Neural cell (in vitro differentiated cells): ENCODE results near the gene USP12. TPM values are rescaled to one million over a fixed set of nuclear protein-coding genes. Genes with fewer than 3 reads are reported as not detected.

Source experiments
- H2AFZ ChIP-seq: fragments of 200-600, 300-800 bp; sonication (generic), shearing (Covaris generic); 2 replicates; pipeline ENCODE4 v1.6.0; 2014; ENCODE audit warnings: low read depth, mild to moderate bottlenecking, antibody characterized with exemption, low read length, moderate library complexity
- H3F3A ChIP-seq: fragments of 200-600 bp; shearing (Covaris generic); 2 replicates; pipeline ENCODE4 v1.6.1; 2016; ENCODE audit warnings: mild to moderate bottlenecking, moderate library complexity, mixed read lengths, antibody characterized with exemption, low read length; ENCODE audit not compliant: insufficient read depth, poor library complexity, severe bottlenecking
- H3K27ac ChIP-seq: fragments of 200-600, 300-800 bp; sonication (generic), shearing (Covaris generic); 2 replicates; pipeline ENCODE4 v1.5.1; 2014; ENCODE audit warnings: mild to moderate bottlenecking, low read length, moderate library complexity
- H3K27me3 ChIP-seq: fragments of 300-800, 200-600 bp; sonication (generic), shearing (Covaris generic); 2 replicates; pipeline ENCODE4 v1.6.0; 2014; ENCODE audit warnings: mild to moderate bottlenecking, low read depth, low read length, moderate library complexity; ENCODE audit not compliant: insufficient read depth
- H3K36me3 ChIP-seq: fragments of 300-800, 200-600 bp; sonication (generic), shearing (Covaris generic); 2 replicates; pipeline ENCODE4 v1.5.1; 2014; ENCODE audit warnings: mild to moderate bottlenecking, antibody characterized with exemption, low read length, moderate library complexity; ENCODE audit not compliant: insufficient read depth
- H3K4me2 ChIP-seq: fragments of 300-800, 200-600 bp; sonication (generic), shearing (Covaris generic); 2 replicates; pipeline ENCODE4 v1.6.0; 2014; ENCODE audit warnings: mild to moderate bottlenecking, low read length
- H3K4me3 ChIP-seq: fragments of 300-800, 200-600 bp; sonication (generic), shearing (Covaris generic); 2 replicates; pipeline ENCODE4 v1.5.1; 2014; ENCODE audit warnings: mild to moderate bottlenecking, low read length, moderate library complexity
- H3K79me2 ChIP-seq: fragments of 200-600 bp; shearing (Covaris generic); replicated peaks from 2 replicates; pipeline ENCODE4 v1.6.0; 2014; ENCODE audit warnings: mild to moderate bottlenecking, low read length, moderate library complexity; ENCODE audit not compliant: insufficient read depth
- H3K9ac ChIP-seq: fragments of 300-800, 200-600 bp; sonication (generic), shearing (Covaris generic); 2 replicates; pipeline ENCODE4 v1.6.1; 2016; ENCODE audit warnings: mild to moderate bottlenecking, low read length, mixed read lengths
- H3K9me2 ChIP-seq: fragments of 200-600 bp; shearing (Covaris generic); 2 replicates; pipeline ENCODE4 v1.6.1; 2016; ENCODE audit warnings: mild to moderate bottlenecking, low read length, mixed read lengths; ENCODE audit not compliant: insufficient read depth
- H3K9me3 ChIP-seq: fragments of 200-600, 300-800 bp; sonication (generic), shearing (Covaris generic); 2 replicates; pipeline ENCODE4 v1.6.1; 2016; ENCODE audit warnings: mild to moderate bottlenecking, mixed run types, low read length, moderate library complexity, mixed read lengths
- H4K20me1 ChIP-seq: fragments of 200-600 bp; shearing (Covaris generic); 2 replicates; pipeline ENCODE4 v1.6.1; 2016; ENCODE audit warnings: mild to moderate bottlenecking, mixed run types; ENCODE audit not compliant: insufficient read depth
- EP300 ChIP-seq: fragments of 450-650 bp; conservative IDR thresholded peaks from 2 replicates; pipeline ENCODE4 v1.6.1; 2014; ENCODE audit warnings: antibody characterized with exemption, mild to moderate bottlenecking, moderate library complexity; ENCODE audit not compliant: poor library complexity, severe bottlenecking
- EZH2 ChIP-seq: fragments of 200-600, 300-800 bp; shearing (Covaris generic), sonication (generic); IDR thresholded peaks from 2 replicates; pipeline ENCODE4 v1.6.1; 2014; ENCODE audit warnings: antibody characterized with exemption, low read length, borderline replicate concordance, mild to moderate bottlenecking; ENCODE audit not compliant: insufficient read depth, poor library complexity, severe bottlenecking
- MXI1 ChIP-seq: fragments of 450-650 bp; conservative IDR thresholded peaks from 2 replicates; pipeline ENCODE4 v1.6.1; 2014; ENCODE audit warnings: antibody characterized with exemption, mild to moderate bottlenecking; ENCODE audit not compliant: poor library complexity, severe bottlenecking
- POLR2AphosphoS5 ChIP-seq: IDR thresholded peaks from 2 replicates; pipeline ENCODE4 v1.6.1; 2012
- RAD21 ChIP-seq: fragments of 450-650 bp; conservative IDR thresholded peaks from 2 replicates; pipeline ENCODE4 v1.6.1; 2014; ENCODE audit warnings: antibody characterized with exemption, mild to moderate bottlenecking, moderate library complexity
- SMC3 ChIP-seq: fragments of 450-650 bp; conservative IDR thresholded peaks from 2 replicates; pipeline ENCODE4 v1.6.1; 2014; ENCODE audit warnings: antibody characterized with exemption, mild to moderate bottlenecking, moderate library complexity; ENCODE audit not compliant: poor library complexity
- TAF1 ChIP-seq: IDR thresholded peaks from 2 replicates; pipeline ENCODE4 v1.6.1; 2012; ENCODE audit warnings: low read depth
- polyA plus RNA-seq: library from polyadenylated mRNA; depleted of rRNA; stranded (reverse); fragments of >200 nt; gene quantifications from 2 replicates; pipeline ENCODE4 v1.2.3, GENCODE V29; 2014
- TF ChIP-seq, protein P1 (sequence below): IDR thresholded peaks from 2 replicates; pipeline ENCODE4 v1.6.1; 2012; ENCODE audit warnings: borderline replicate concordance
- TF ChIP-seq, protein P2 (sequence below): fragments of 450-650 bp; IDR thresholded peaks from 2 replicates; pipeline ENCODE4 v1.5.1; 2014; ENCODE audit warnings: antibody characterized with exemption, mild to moderate bottlenecking, moderate library complexity; ENCODE audit not compliant: poor library complexity, severe bottlenecking

Gene USP12
- polyA plus RNA-seq, 1 donor from 2014 or later = 26.2 TPM

DNA sequence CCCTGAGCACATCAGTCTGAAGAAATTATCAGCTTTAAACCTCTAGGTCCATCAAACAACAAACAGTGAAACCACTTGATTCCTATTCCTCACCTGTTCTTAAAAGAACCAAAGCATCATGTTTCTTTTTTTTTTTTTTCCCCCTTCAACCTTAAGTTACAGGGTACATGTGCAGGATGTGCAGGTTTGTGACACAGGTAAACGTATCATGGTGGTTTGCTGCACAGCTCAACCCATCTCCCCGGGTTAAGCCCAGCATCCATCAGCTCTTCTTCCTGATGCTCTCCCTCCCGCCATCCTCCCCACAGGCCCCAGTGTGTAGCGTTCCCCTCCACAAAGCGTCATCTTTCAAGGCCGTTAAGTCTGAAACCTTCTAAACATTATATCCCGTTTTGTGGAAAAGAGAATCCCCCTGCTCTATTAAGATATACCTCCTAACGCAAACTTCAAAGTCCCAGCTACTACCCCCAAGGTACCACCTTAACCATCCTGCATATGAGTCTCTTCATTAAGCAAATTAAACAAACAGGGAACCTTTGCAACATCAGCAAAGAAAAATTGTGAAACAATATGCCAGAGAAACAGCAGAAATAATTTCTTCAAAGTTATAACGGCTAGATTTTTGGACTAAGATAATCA, 10.8 kb downstream of the USP12 start:
- Histone ChIP-seq H3K36me3 (no peaks in the 10 kb centered on the region), H3K9me3 (no peaks in the 10 kb centered on the region), H3K4me3 (no peak overlapping the region), H2AFZ (no peak overlapping the region), H3K27me3 (no peaks in the 10 kb centered on the region), H3K9ac (no peak overlapping the region), H3K4me2 (no peak overlapping the region), H4K20me1 (no peaks in the 10 kb centered on the region), H3K79me2 (peaks cover 87% of the 10 kb centered on the region), H3K27ac (no peak overlapping the region), H3F3A (no peaks in the 10 kb centered on the region), H3K9me2 (no peaks in the 10 kb centered on the region)
- no peak for TF ChIP-seq SMC3
- no peak for TF ChIP-seq POLR2AphosphoS5
- TF ChIP-seq EZH2 = no peak

GRCh38 chr13:27159806-27160563, 11.6 kb downstream of the USP12 start:
- no peak overlapping the region for H3K27ac ChIP-seq
- H3K9me2 ChIP-seq = no peaks in the 10 kb centered on the region
- no peaks in the 10 kb centered on the region for H3K36me3 ChIP-seq
- no peaks in the 10 kb centered on the region for H3F3A ChIP-seq
- TF ChIP-seq RAD21 = no peak
- no peaks in the 10 kb centered on the region for H3K9me3 ChIP-seq
- no peak overlapping the region for H2AFZ ChIP-seq
- H3K9ac ChIP-seq = no peak overlapping the region
- H3K79me2 ChIP-seq = peaks cover 86% of the 10 kb centered on the region
- no peak overlapping the region for H3K4me2 ChIP-seq
- no peaks in the 10 kb centered on the region for H4K20me1 ChIP-seq
- H3K4me3 ChIP-seq = no peak overlapping the region
- H3K27me3 ChIP-seq = no peaks in the 10 kb centered on the region

- Histone ChIP-seq H3K9me2 (no peaks in the 10 kb centered on the region), H3K9ac (no peak overlapping the region), H3K4me3 (no peak overlapping the region), H3K36me3 (no peaks in the 10 kb centered on the region), H3K4me2 (no peak overlapping the region), H2AFZ (no peak overlapping the region), H3K27me3 (no peaks in the 10 kb centered on the region), H3F3A (no peaks in the 10 kb centered on the region), H3K27ac (no peak overlapping the region), H4K20me1 (no peaks in the 10 kb centered on the region), H3K9me3 (no peaks in the 10 kb centered on the region), H3K79me2 (peaks cover 70% of the 10 kb centered on the region)
- TF ChIP-seq RAD21 (no peak), SMC3 (no peak), POLR2AphosphoS5 (no peak), MXI1 (no peak), TAF1 (no peak), EZH2 (no peak), EP300 (no peak)
- TF ChIP-seq, protein P1, sequence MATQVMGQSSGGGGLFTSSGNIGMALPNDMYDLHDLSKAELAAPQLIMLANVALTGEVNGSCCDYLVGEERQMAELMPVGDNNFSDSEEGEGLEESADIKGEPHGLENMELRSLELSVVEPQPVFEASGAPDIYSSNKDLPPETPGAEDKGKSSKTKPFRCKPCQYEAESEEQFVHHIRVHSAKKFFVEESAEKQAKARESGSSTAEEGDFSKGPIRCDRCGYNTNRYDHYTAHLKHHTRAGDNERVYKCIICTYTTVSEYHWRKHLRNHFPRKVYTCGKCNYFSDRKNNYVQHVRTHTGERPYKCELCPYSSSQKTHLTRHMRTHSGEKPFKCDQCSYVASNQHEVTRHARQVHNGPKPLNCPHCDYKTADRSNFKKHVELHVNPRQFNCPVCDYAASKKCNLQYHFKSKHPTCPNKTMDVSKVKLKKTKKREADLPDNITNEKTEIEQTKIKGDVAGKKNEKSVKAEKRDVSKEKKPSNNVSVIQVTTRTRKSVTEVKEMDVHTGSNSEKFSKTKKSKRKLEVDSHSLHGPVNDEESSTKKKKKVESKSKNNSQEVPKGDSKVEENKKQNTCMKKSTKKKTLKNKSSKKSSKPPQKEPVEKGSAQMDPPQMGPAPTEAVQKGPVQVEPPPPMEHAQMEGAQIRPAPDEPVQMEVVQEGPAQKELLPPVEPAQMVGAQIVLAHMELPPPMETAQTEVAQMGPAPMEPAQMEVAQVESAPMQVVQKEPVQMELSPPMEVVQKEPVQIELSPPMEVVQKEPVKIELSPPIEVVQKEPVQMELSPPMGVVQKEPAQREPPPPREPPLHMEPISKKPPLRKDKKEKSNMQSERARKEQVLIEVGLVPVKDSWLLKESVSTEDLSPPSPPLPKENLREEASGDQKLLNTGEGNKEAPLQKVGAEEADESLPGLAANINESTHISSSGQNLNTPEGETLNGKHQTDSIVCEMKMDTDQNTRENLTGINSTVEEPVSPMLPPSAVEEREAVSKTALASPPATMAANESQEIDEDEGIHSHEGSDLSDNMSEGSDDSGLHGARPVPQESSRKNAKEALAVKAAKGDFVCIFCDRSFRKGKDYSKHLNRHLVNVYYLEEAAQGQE = no peak
- TF ChIP-seq, protein P2, sequence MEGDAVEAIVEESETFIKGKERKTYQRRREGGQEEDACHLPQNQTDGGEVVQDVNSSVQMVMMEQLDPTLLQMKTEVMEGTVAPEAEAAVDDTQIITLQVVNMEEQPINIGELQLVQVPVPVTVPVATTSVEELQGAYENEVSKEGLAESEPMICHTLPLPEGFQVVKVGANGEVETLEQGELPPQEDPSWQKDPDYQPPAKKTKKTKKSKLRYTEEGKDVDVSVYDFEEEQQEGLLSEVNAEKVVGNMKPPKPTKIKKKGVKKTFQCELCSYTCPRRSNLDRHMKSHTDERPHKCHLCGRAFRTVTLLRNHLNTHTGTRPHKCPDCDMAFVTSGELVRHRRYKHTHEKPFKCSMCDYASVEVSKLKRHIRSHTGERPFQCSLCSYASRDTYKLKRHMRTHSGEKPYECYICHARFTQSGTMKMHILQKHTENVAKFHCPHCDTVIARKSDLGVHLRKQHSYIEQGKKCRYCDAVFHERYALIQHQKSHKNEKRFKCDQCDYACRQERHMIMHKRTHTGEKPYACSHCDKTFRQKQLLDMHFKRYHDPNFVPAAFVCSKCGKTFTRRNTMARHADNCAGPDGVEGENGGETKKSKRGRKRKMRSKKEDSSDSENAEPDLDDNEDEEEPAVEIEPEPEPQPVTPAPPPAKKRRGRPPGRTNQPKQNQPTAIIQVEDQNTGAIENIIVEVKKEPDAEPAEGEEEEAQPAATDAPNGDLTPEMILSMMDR = no peak
Observed at GRCh38 chr13:27158335-27158734, 13.3 kb downstream of the USP12 start.
